A549 (cell line): Measurements from ENCODE around the gene XPC. TPM values are rescaled to one million over a fixed set of nuclear protein-coding genes. Genes with fewer than 3 reads are reported as not detected.

Experiments
- ATAC-seq, 2 experiments: fragments of 200-7000 bp in 1 of 2; fragments of >200 bp in 1 of 2; cut with Nextera tagmentation in 1 of 2; cut with Tn5 transposase in 1 of 2; 3 replicates each; pipeline versions ENCODE4 v1.8.0 to v1.9.1; 2018 to 2020; ENCODE audit warnings: mild to moderate bottlenecking in 1 of 2, moderate library complexity in 1 of 2
- CTCF ChIA-PET: fragments of 300-600 bp; sonication (Branson Sonifier 250); formaldehyde crosslinking; extraction: SDS; loops from one replicate; lab custom pipeline; 2021; ENCODE audit warnings: antibody characterized with exemption, inconsistent platforms; lab: Yijun Ruan, JAX
- POLR2A ChIA-PET: fragments of 350-600 bp; formaldehyde crosslinking; extraction: SDS; loops from one replicate; lab custom pipeline; 2021; ENCODE audit warnings: antibody characterized with exemption, inconsistent platforms; lab: Yijun Ruan, JAX
- DNase-seq, 2 experiments: peaks; one replicate each; pipeline versions ENCODE4 v3.0.0 to v3.0.0-alpha.2; 2011 to 2016; ENCODE audit warnings: low read depth in 1 of 2, low spot score in 1 of 2
- FAIRE-seq: peaks from 2 replicates; lab custom pipeline; 2011; peaks lifted over from hg19 to GRCh38; lab: Jason Lieb, UNC
- H3K27ac ChIP-seq, 2 experiments: fragments of >200 bp; sonication (Bioruptor Twin); formaldehyde crosslinking; 3 replicates each; pipeline ENCODE4 v1.5.1; 2016 to 2017
- H3K4me1 ChIP-seq: fragments of >200 bp; sonication (Bioruptor Twin); formaldehyde crosslinking; 3 replicates; pipeline ENCODE4 v1.6.1; 2016
- H3K4me2 ChIP-seq: fragments of >200 bp; sonication (Bioruptor Twin); formaldehyde crosslinking; 3 replicates; pipeline ENCODE4 v1.6.1; 2016
- H3K4me3 ChIP-seq: fragments of >200 bp; sonication (Bioruptor Twin); formaldehyde crosslinking; 3 replicates; pipeline ENCODE4 v1.5.1; 2016
- H3K9me3 ChIP-seq: fragments of >200 bp; sonication (Bioruptor Twin); formaldehyde crosslinking; 3 replicates; pipeline ENCODE4 v1.6.1; 2016
- BHLHE40 ChIP-seq: IDR thresholded peaks from 2 replicates; pipeline ENCODE4 v1.6.1; 2012; ENCODE audit warnings: low read depth, low read length, inconsistent platforms
- CBX8 ChIP-seq: fragments of 200-600 bp; sonication (generic); IDR thresholded peaks from 2 replicates; pipeline ENCODE4 v1.6.1; 2016
- EHF ChIP-seq: fragments of 250-450 bp; sonication (Bioruptor Pico); IDR thresholded peaks from 2 replicates; pipeline ENCODE4 v1.5.0; 2020; ENCODE audit warnings: mild to moderate bottlenecking
- ESRRA ChIP-seq: fragments of 150-350 bp; IDR thresholded peaks from 2 replicates; pipeline ENCODE4 v1.6.1; 2014; ENCODE audit warnings: mild to moderate bottlenecking, low read length, borderline replicate concordance
- FOSB ChIP-seq: fragments of 250-450 bp; sonication (Bioruptor Pico); IDR thresholded peaks from 2 replicates; pipeline ENCODE4 v1.5.0; 2020; ENCODE audit warnings: mild to moderate bottlenecking, moderate library complexity
- FOSL2 ChIP-seq, 2 experiments: fragments of 450-650 bp in 1 of 2; fragments of >200 bp in 1 of 2; sonication (Bioruptor Twin) in 1 of 2; formaldehyde crosslinking; IDR thresholded peaks; 2 replicates each; pipeline versions ENCODE4 v1.5.0 to v1.6.1; 2016 to 2020; ENCODE audit warnings: mild to moderate bottlenecking in 1 of 2, moderate library complexity in 1 of 2
- GATA3 ChIP-seq: IDR thresholded peaks from 2 replicates; pipeline ENCODE4 v1.6.1; 2012; ENCODE audit warnings: borderline replicate concordance
- HES2 ChIP-seq: fragments of >200 bp; sonication (Bioruptor Twin); formaldehyde crosslinking; IDR thresholded peaks from 2 replicates; pipeline ENCODE4 v1.6.1; 2016
- HEYL ChIP-seq: fragments of 250-450 bp; sonication (Bioruptor Pico); IDR thresholded peaks from 2 replicates; pipeline ENCODE4 v1.8.0; 2021; ENCODE audit warnings: mild to moderate bottlenecking, moderate library complexity
- HOXA7 ChIP-seq: fragments of 250-450 bp; sonication (Bioruptor Pico); IDR thresholded peaks from 2 replicates; pipeline ENCODE4 v1.5.0; 2020; ENCODE audit warnings: mild to moderate bottlenecking, moderate library complexity
- JUN ChIP-seq, 2 experiments: fragments of >200 bp; sonication (Bioruptor Twin); formaldehyde crosslinking; IDR thresholded peaks; 2 replicates in 1 of 2; 3 replicates in 1 of 2; pipeline ENCODE4 v1.6.1; 2016 to 2017
- KDM1A ChIP-seq: fragments of 200-600 bp; sonication (generic); IDR thresholded peaks from 2 replicates; pipeline ENCODE4 v1.6.1; 2016; ENCODE audit warnings: low read depth, mild to moderate bottlenecking
- MAFK ChIP-seq: fragments of 450-650 bp; IDR thresholded peaks from 2 replicates; pipeline ENCODE4 v1.6.1; 2014; ENCODE audit not compliant: partially characterized antibody
- MAX ChIP-seq: IDR thresholded peaks from 2 replicates; pipeline ENCODE4 v1.6.1; 2012
- MYC ChIP-seq: IDR thresholded peaks from 2 replicates; pipeline ENCODE4 v1.6.1; 2012; ENCODE audit warnings: mild to moderate bottlenecking, inconsistent platforms, low read length, improper control_type of control experiment, borderline replicate concordance
- NR3C1 ChIP-seq: fragments of >200 bp; sonication (Bioruptor Twin); formaldehyde crosslinking; IDR thresholded peaks from 3 replicates; pipeline ENCODE4 v1.6.1; 2017
- RAD21 ChIP-seq, 2 experiments: fragments of >200 bp in 1 of 2; sonication (Bioruptor Twin) in 1 of 2; formaldehyde crosslinking in 1 of 2; IDR thresholded peaks in 1 of 2; conservative IDR thresholded peaks in 1 of 2; 2 replicates in 1 of 2; 3 replicates in 1 of 2; pipeline ENCODE4 v1.6.1; 2012 to 2018; ENCODE audit warnings: inconsistent platforms in 1 of 2
- RNF2 ChIP-seq: fragments of 200-600 bp; sonication (generic); IDR thresholded peaks from 2 replicates; pipeline ENCODE4 v1.6.1; 2016; ENCODE audit warnings: low read depth, mild to moderate bottlenecking, antibody characterized with exemption, moderate library complexity, borderline replicate concordance
- TFCP2L1 ChIP-seq: fragments of 250-450 bp; sonication (Bioruptor Pico); IDR thresholded peaks from 2 replicates; pipeline ENCODE4 v1.5.0; 2021; ENCODE audit warnings: mild to moderate bottlenecking
- TP53 ChIP-seq: fragments of 250-450 bp; sonication (Bioruptor Pico); IDR thresholded peaks from 2 replicates; pipeline ENCODE4 v1.5.0; 2021; ENCODE audit warnings: mild to moderate bottlenecking, moderate library complexity
- ZC3H11A ChIP-seq: fragments of 450-650 bp; IDR thresholded peaks from 2 replicates; pipeline ENCODE4 v1.6.1; 2014; ENCODE audit warnings: antibody characterized with exemption, mild to moderate bottlenecking
- ZSCAN20 ChIP-seq: fragments of 250-450 bp; sonication (Bioruptor Pico); IDR thresholded peaks from 2 replicates; pipeline ENCODE4 v1.8.0; 2022; ENCODE audit warnings: mild to moderate bottlenecking, moderate library complexity
- WGBS: methylation state at CpG from one replicate; pipeline ENCODE4 v1.1.6; 2017; ENCODE audit errors: missing lambda C conversion rate; 5-methylcytosine and 5-hydroxymethylcytosine counted together
- polyA plus RNA-seq, 4 experiments: library from polyadenylated mRNA; depleted of rRNA in 3 of 4; stranded (reverse); fragments of >200 nt; fragmentation: RNase III in 1 of 4; extraction: RNeasy Plus Mini Kit Qiagen cat#74134 plus additional on column Dnase treatment in 1 of 4; gene quantifications; 2 replicates in 3 of 4; 3 replicates in 1 of 4; pipeline ENCODE4 v1.2.3, GENCODE V29; 2011 to 2017
- TF ChIP-seq, protein P1 (sequence below): fragments of 250-450 bp; sonication (Bioruptor Pico); IDR thresholded peaks from 2 replicates; pipeline ENCODE4 v1.5.0; 2020; ENCODE audit warnings: low read depth, mild to moderate bottlenecking, moderate library complexity
- TF ChIP-seq, protein P2 (sequence below): fragments of 150-350 bp; IDR thresholded peaks from 2 replicates; pipeline ENCODE4 v1.6.1; 2014; ENCODE audit warnings: low read depth, mild to moderate bottlenecking, low read length

Gene XPC
- polyA plus RNA-seq, 2 of the 4 experiments (the other 2 are of a cell fraction), result 35.4 to 36.3 TPM

GRCh38 chr3:14222457-14222856 is 44.1 kb upstream of the XPC start:
- no peak for FAIRE-seq
- TF ChIP-seq FOSL2 (IDR thresholded peaks at IDR 0.05) (no peak), FOSL2 (CRISPR knock-in tag; IDR thresholded peaks at IDR 0.05) (peak; percentile 23; the same call in 1 of the 2 replicates), MYC (no peak)
- CTCF ChIA-PET, result interaction anchor here (0.8 to 1.6 kb wide), 3 partner anchors 10 to 287 kb away, joined by 3 to 8 read pairs (median 4); no protein-coding TSS in a partner anchor

DNA sequence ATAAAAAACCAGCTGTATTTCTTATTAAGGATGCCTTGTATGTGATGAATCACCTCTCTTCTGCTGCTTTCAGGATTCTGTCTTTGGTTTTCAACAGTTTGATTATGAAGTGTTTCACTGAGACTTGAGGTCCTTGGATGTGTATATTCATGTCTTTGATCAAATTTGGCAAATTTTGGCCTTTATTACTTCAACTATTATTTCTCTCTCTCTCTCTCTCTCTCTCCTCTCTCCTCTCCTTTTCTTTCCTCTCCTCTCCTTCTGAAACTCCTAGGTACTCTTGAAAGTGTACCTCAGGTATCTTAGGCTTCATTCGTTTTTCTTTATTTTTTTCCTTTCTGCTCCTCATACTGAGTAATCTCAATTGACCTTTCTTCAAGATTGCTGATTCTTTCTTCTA is 43.5 kb upstream of the XPC start:
- 0% methylated on average over 1 of the region's 1 CpG for WGBS
- POLR2A ChIA-PET, result no interaction called here
- DNase-seq, result no peak
- H3K9me3 ChIP-seq, result peaks cover 27% of the 10 kb centered on the region
- no peak for TF ChIP-seq HOXA7 (CRISPR knock-in tag)
- TF ChIP-seq NR3C1, result no peak
- no peak for TF ChIP-seq FOSL2 (IDR thresholded peaks at IDR 0.05)
- TF ChIP-seq FOSL2 (CRISPR knock-in tag; IDR thresholded peaks at IDR 0.05), result no peak
- TF ChIP-seq ZSCAN20 (CRISPR knock-in tag), result no peak
- TF ChIP-seq RAD21 (conservative IDR thresholded peaks at IDR 0.05 in 1 of 2, IDR thresholded peaks at IDR 0.05 in 1 of 2), result no peak
- TF ChIP-seq HES2, result no peak
- TF ChIP-seq RNF2, result no peak
- no peak for TF ChIP-seq TP53 (CRISPR knock-in tag)
- TF ChIP-seq FOSB (CRISPR knock-in tag), result no peak
- TF ChIP-seq, protein P1, sequence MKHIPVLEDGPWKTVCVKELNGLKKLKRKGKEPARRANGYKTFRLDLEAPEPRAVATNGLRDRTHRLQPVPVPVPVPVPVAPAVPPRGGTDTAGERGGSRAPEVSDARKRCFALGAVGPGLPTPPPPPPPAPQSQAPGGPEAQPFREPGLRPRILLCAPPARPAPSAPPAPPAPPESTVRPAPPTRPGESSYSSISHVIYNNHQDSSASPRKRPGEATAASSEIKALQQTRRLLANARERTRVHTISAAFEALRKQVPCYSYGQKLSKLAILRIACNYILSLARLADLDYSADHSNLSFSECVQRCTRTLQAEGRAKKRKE (CRISPR knock-in tag), result no peak
- no peak for TF ChIP-seq TFCP2L1 (CRISPR knock-in tag)
- no peak for TF ChIP-seq ESRRA
- no peak for TF ChIP-seq JUN (IDR thresholded peaks at IDR 0.05)
- TF ChIP-seq, protein P2, sequence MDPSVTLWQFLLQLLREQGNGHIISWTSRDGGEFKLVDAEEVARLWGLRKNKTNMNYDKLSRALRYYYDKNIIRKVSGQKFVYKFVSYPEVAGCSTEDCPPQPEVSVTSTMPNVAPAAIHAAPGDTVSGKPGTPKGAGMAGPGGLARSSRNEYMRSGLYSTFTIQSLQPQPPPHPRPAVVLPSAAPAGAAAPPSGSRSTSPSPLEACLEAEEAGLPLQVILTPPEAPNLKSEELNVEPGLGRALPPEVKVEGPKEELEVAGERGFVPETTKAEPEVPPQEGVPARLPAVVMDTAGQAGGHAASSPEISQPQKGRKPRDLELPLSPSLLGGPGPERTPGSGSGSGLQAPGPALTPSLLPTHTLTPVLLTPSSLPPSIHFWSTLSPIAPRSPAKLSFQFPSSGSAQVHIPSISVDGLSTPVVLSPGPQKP, result no peak
- TF ChIP-seq MAFK, result no peak
- TF ChIP-seq ZC3H11A, result no peak
- TF ChIP-seq GATA3, result no peak
- TF ChIP-seq HEYL, result no peak
- no peak for TF ChIP-seq BHLHE40
- no peak for TF ChIP-seq KDM1A
- TF ChIP-seq, all 56 proteins: peak for 0
- FAIRE-seq (no peak), ATAC-seq (no peak)
- CTCF ChIA-PET, result interaction anchor here (0.8 to 1.6 kb wide), 2 partner anchors 18 to 287 kb away, joined by 3 to 8 read pairs; no protein-coding TSS in a partner anchor
- Histone ChIP-seq H3K27ac (no peak overlapping the region), H3K4me2 (no peak overlapping the region), H3K4me3 (no peak overlapping the region), H3K4me1 (no peaks in the 10 kb centered on the region)

More at GRCh38 chr3:14222457-14222856, 44.1 kb upstream of the XPC start:
- Histone ChIP-seq H3K4me2 (no peak overlapping the region), H3K27ac (no peak overlapping the region), H3K4me1 (no peaks in the 10 kb centered on the region), H3K9me3 (peaks cover 27% of the 10 kb centered on the region), H3K4me3 (no peak overlapping the region)
- no peak for DNase-seq
- POLR2A ChIA-PET, result no interaction called here
- 6% methylated on average over 1 of the region's 1 CpG for WGBS
- no peak for ATAC-seq

DNA sequence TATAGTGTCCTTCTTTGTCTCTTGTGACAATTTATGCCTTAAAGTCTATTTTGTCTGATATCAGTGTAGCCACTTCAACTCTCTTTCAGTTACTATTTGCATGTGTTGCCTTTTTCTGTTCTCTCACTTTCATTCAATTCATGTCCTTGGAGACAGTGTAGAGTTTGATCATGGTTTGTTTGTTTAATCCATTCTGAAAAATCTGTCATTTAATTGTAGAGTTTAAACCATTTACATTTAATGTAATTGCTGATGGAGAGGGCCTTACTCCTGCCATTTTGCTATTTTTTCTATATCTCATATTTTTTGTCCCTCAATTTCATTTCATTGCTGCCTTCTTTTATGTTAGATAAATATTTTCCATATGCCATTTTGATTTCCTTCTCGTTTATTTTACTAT is 42.5 kb upstream of the XPC start:
- Histone ChIP-seq H3K4me2 (no peak overlapping the region), H3K4me1 (no peaks in the 10 kb centered on the region), H3K27ac (no peak overlapping the region), H3K9me3 (peaks cover 27% of the 10 kb centered on the region), H3K4me3 (no peak overlapping the region)
- ChIA-PET POLR2A (no interaction called here), CTCF (no interaction called here)
- 0% methylated on average over 1 of the region's 1 CpG for WGBS
- FAIRE-seq (no peak), DNase-seq (no peak), ATAC-seq (no peak)
- TF ChIP-seq HEYL (no peak), EHF (CRISPR knock-in tag) (no peak), CBX8 (no peak), ZSCAN20 (CRISPR knock-in tag) (no peak), TP53 (CRISPR knock-in tag) (no peak), MAX (no peak)
